OCI-LY3 (cell line): ENCODE results near the gene CASK.
A peak's percentile ranks its signal among the peaks of the same experiment; 100 is the strongest.

Source experiments
- H2AFZ ChIP-seq: fragments of 200-600, 300-600 bp; shearing (Covaris generic); 2 replicates; pipeline ENCODE4 v1.6.0; 2014; ENCODE audit warnings: antibody characterized with exemption, low read depth, low read length
- H3K27ac ChIP-seq: fragments of 200-600, 300-600 bp; sonication (generic); 2 replicates; pipeline ENCODE4 v1.5.1; 2014; ENCODE audit warnings: mild to moderate bottlenecking, low read length, moderate library complexity, mixed read lengths
- H3K27me3 ChIP-seq: fragments of 200-600, 300-600 bp; sonication (generic); 2 replicates; pipeline ENCODE4 v1.6.1; 2014; ENCODE audit warnings: low read depth, low read length, mixed read lengths
- H3K36me3 ChIP-seq: fragments of 200-600, 300-600 bp; sonication (generic); replicated peaks from 2 replicates; pipeline ENCODE3; 2014; ENCODE audit warnings: low read depth, low read length, mixed read lengths
- H3K4me1 ChIP-seq: fragments of 300-600, 200-600 bp; sonication (generic); 2 replicates; pipeline ENCODE4 v1.6.1; 2014; ENCODE audit warnings: low read length, mixed read lengths
- H3K4me2 ChIP-seq: fragments of 200-600, 300-600 bp; sonication (generic); 2 replicates; pipeline ENCODE4 v1.6.1; 2014; ENCODE audit warnings: low read length, mixed read lengths
- H3K4me3 ChIP-seq: fragments of 300-600, 200-600 bp; sonication (generic); 2 replicates; pipeline ENCODE4 v1.5.1; 2014; ENCODE audit warnings: antibody characterized with exemption, mild to moderate bottlenecking, low read length, moderate library complexity
- H3K79me2 ChIP-seq: fragments of 300-600, 200-600 bp; shearing (Covaris generic); 2 replicates; pipeline ENCODE4 v1.6.1; 2014; ENCODE audit warnings: mild to moderate bottlenecking, low read length, mixed read lengths
- H3K9ac ChIP-seq: fragments of 300-600, 200-600 bp; shearing (Covaris generic); 2 replicates; pipeline ENCODE4 v1.6.0; 2014; ENCODE audit warnings: mild to moderate bottlenecking, low read length, moderate library complexity
- H3K9me3 ChIP-seq: fragments of 200-600, 300-600 bp; shearing (Covaris generic); 2 replicates; pipeline ENCODE4 v1.6.1; 2014; ENCODE audit warnings: low read length, mixed read lengths; ENCODE audit not compliant: insufficient read depth
- H4K20me1 ChIP-seq: fragments of 200-600, 300-600 bp; sonication (generic); 2 replicates; pipeline ENCODE4 v1.6.1; 2016; ENCODE audit warnings: low read length, mixed read lengths; ENCODE audit not compliant: insufficient read depth
- EZH2phosphoT487 ChIP-seq: fragments of 200-600 bp; shearing (Covaris generic); IDR thresholded peaks from 2 replicates; pipeline ENCODE4 v1.6.1; 2018; ENCODE audit warnings: antibody characterized with exemption, mixed run types, low read depth
- TF ChIP-seq, protein P1 (sequence below): fragments of 200-600, 300-600 bp; sonication (generic); IDR thresholded peaks from 2 replicates; pipeline ENCODE4 v1.5.1; 2014; ENCODE audit warnings: antibody characterized with exemption, low read length, low read depth

The CASK gene

GRCh38 chrX:41600291-41600690 is 323.1 kb downstream of the CASK start:
- Histone ChIP-seq H3K4me1 (peaks cover 26% of the 10 kb centered on the region), H2AFZ (no peak overlapping the region), H3K36me3 (peaks cover 3% of the 10 kb centered on the region), H3K27ac (no peak overlapping the region), H3K4me2 (no peak overlapping the region), H4K20me1 (peaks cover 13% of the 10 kb centered on the region; the same call in 1 of the 2 replicates), H3K9me3 (no peaks in the 10 kb centered on the region), H3K27me3 (no peaks in the 10 kb centered on the region), H3K9ac (no peak overlapping the region), H3K79me2 (no peaks in the 10 kb centered on the region), H3K4me3 (no peak overlapping the region)
- TF ChIP-seq EZH2phosphoT487, result no peak
- TF ChIP-seq, protein P1, sequence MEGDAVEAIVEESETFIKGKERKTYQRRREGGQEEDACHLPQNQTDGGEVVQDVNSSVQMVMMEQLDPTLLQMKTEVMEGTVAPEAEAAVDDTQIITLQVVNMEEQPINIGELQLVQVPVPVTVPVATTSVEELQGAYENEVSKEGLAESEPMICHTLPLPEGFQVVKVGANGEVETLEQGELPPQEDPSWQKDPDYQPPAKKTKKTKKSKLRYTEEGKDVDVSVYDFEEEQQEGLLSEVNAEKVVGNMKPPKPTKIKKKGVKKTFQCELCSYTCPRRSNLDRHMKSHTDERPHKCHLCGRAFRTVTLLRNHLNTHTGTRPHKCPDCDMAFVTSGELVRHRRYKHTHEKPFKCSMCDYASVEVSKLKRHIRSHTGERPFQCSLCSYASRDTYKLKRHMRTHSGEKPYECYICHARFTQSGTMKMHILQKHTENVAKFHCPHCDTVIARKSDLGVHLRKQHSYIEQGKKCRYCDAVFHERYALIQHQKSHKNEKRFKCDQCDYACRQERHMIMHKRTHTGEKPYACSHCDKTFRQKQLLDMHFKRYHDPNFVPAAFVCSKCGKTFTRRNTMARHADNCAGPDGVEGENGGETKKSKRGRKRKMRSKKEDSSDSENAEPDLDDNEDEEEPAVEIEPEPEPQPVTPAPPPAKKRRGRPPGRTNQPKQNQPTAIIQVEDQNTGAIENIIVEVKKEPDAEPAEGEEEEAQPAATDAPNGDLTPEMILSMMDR, result no peak

DNA sequence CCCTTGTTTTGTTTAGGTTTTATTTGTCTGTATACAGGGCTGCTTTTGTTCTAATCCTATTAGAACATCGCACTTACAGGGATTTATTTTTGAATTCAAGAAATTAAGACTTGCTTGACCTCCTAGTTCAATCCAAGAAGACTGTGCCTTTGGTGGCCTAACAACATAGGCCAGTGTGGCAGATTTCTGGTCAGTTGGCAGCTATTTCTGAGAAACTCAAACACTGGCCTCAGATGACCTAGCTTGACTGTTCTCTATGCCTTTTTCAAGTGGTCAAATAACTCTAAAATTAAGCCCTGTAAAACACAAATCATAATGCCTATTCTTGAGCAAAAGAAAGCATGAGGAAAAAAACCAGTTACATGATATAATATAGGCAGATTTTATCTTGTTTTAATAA is 323.8 kb downstream of the CASK start:
- Histone ChIP-seq H3K4me2 (no peak overlapping the region), H3K9ac (no peak overlapping the region), H3K4me1 (peaks cover 18% of the 10 kb centered on the region), H3K4me3 (no peak overlapping the region), H3K27ac (no peak overlapping the region), H3K27me3 (no peaks in the 10 kb centered on the region), H3K79me2 (no peaks in the 10 kb centered on the region), H4K20me1 (peaks cover 13% of the 10 kb centered on the region; the same call in 1 of the 2 replicates), H2AFZ (no peak overlapping the region), H3K36me3 (peaks cover 3% of the 10 kb centered on the region), H3K9me3 (no peaks in the 10 kb centered on the region)
- TF ChIP-seq, protein P1, result no peak
- no peak for TF ChIP-seq EZH2phosphoT487

GRCh38 chrX:41596596-41596995 is 326.8 kb downstream of the CASK start:
- H3K9ac ChIP-seq, result no peak overlapping the region
- no peak overlapping the region for H3K27ac ChIP-seq
- H3K4me2 ChIP-seq, result peak overlapping the region; percentile 18
- no peak overlapping the region for H3K4me3 ChIP-seq
- peaks cover 13% of the 10 kb centered on the region; the same call in 1 of the 2 replicates for H4K20me1 ChIP-seq
- H3K79me2 ChIP-seq, result no peaks in the 10 kb centered on the region
- no peak overlapping the region for H2AFZ ChIP-seq
- TF ChIP-seq, protein P1, result no peak
- TF ChIP-seq EZH2phosphoT487, result no peak
- no peaks in the 10 kb centered on the region for H3K27me3 ChIP-seq
- peaks cover 14% of the 10 kb centered on the region for H3K4me1 ChIP-seq
- peaks cover 3% of the 10 kb centered on the region for H3K36me3 ChIP-seq
- H3K9me3 ChIP-seq, result no peaks in the 10 kb centered on the region

GRCh38 chrX:41594634-41595033 is 328.7 kb downstream of the CASK start:
- H3K9ac ChIP-seq, result no peak overlapping the region
- H3K4me1 ChIP-seq, result peaks cover 14% of the 10 kb centered on the region
- TF ChIP-seq, protein P1, result no peak
- no peak for TF ChIP-seq EZH2phosphoT487
- H3K36me3 ChIP-seq, result no peaks in the 10 kb centered on the region
- H3K27ac ChIP-seq, result no peak overlapping the region
- no peaks in the 10 kb centered on the region for H3K9me3 ChIP-seq
- no peak overlapping the region for H3K4me3 ChIP-seq
- H3K79me2 ChIP-seq, result no peaks in the 10 kb centered on the region
- no peak overlapping the region for H3K4me2 ChIP-seq
- peaks cover 13% of the 10 kb centered on the region; the same call in 1 of the 2 replicates for H4K20me1 ChIP-seq
- H3K27me3 ChIP-seq, result no peaks in the 10 kb centered on the region
- H2AFZ ChIP-seq, result no peak overlapping the region
